ENCODE data around the gene PDHX. TPM values are rescaled to one million over a fixed set of nuclear protein-coding genes. Genes with fewer than 3 reads are reported as not detected.

Gene PDHX
- total RNA-seq, 1 experiment from 2014 or later = 63.0 TPM

- POLR2A ChIA-PET = interaction anchor here (0.6 to 1.4 kb wide), 7 partner anchors 12 to 109 kb away, joined by 3 to 23 read pairs (median 7); no protein-coding TSS in a partner anchor
- CTCF ChIA-PET = interaction anchor here (1.5 kb wide), 1 partner anchor 30 kb away, joined by 4 read pairs; no protein-coding TSS in a partner anchor
- in situ Hi-C loops (cut with HindIII; ENCODE audit: low pct_unique_long_range_greater_than_20kb, low sequenced_read_pairs) (no loop called here), intact Hi-C loops (cut with micrococcal nuclease; ENCODE audit: unreplicated experiment) (loop anchor here (5.0 kb wide), 1 partner anchor 111 kb away; no protein-coding TSS in a partner anchor)
- Histone ChIP-seq H3K9me3 (ENCODE audit: control insufficient read depth, insufficient read depth, low read depth, low read length) (peaks cover 5% of the 10 kb centered on the region; the same call in 1 of the 2 replicates), H3K36me3 (ENCODE audit: control insufficient read depth, insufficient read depth, low read length) (no peaks in the 10 kb centered on the region), H3K27ac (ENCODE audit: low read length) (peak overlapping the region; percentile 92), H3K4me3 (ENCODE audit: low read depth in 2 of 2, low read length in 2 of 2) (no peak overlapping the region), H3K4me1 (ENCODE audit: control insufficient read depth, insufficient read depth, low read length) (peaks cover 36% of the 10 kb centered on the region), H3K27me3 (ENCODE audit: control insufficient read depth, insufficient read depth, low read length) (no peaks in the 10 kb centered on the region)
- BruUV-seq (replicated peaks) = no TSS peak
- no peak for TF ChIP-seq SIN3A (IDR thresholded peaks at IDR 0.05; ENCODE audit: borderline replicate concordance, insufficient read depth, low read depth, low read length)
- no peak for TF ChIP-seq CTCF (IDR thresholded peaks at IDR 0.05)
- TF ChIP-seq REST (IDR thresholded peaks at IDR 0.05; ENCODE audit: insufficient read depth in 1 of 2, low read depth in 2 of 2, low read length in 1 of 2) = no peak
- TF ChIP-seq POLR2AphosphoS5 (IDR thresholded peaks at IDR 0.05; ENCODE audit: low read depth, low read length) = no peak
- TF ChIP-seq TCF7L2 (IDR thresholded peaks at IDR 0.05; ENCODE audit: low read depth, low read length) = no peak
- DNase-seq (ENCODE audit: low read depth, low spot score) (no peak), ATAC-seq (peak; percentile 4; the same call in 1 of the 2 replicates)
These were observed 114.9 kb downstream of the PDHX start for GRCh38 chr11:35031346-35031745.

- in situ Hi-C loops (cut with HindIII; ENCODE audit: low pct_unique_long_range_greater_than_20kb, low sequenced_read_pairs) = no loop called here
- no peaks in the 10 kb centered on the region for H3K27me3 ChIP-seq (ENCODE audit: control insufficient read depth, insufficient read depth, low read length)
- DNase-seq (ENCODE audit: low read depth, low spot score) (peak; percentile 70), ATAC-seq (peak; percentile 64)
- TF ChIP-seq CTCF (IDR thresholded peaks at IDR 0.05) (no peak), POLR2AphosphoS5 (IDR thresholded peaks at IDR 0.05; ENCODE audit: low read depth, low read length) (no peak), REST (IDR thresholded peaks at IDR 0.05; ENCODE audit: insufficient read depth in 1 of 2, low read depth in 2 of 2, low read length in 1 of 2) (no peak), TCF7L2 (IDR thresholded peaks at IDR 0.05; ENCODE audit: low read depth, low read length) (no peak), SIN3A (IDR thresholded peaks at IDR 0.05; ENCODE audit: borderline replicate concordance, insufficient read depth, low read depth, low read length) (no peak)
- intact Hi-C loops (cut with micrococcal nuclease; ENCODE audit: unreplicated experiment) = loop anchor here (5.0 kb wide), 1 partner anchor 110 kb away; no protein-coding TSS in a partner anchor
- H3K27ac ChIP-seq (ENCODE audit: low read length) = peak overlapping the region; percentile 92
- no peak overlapping the region for H3K4me3 ChIP-seq (ENCODE audit: low read depth in 2 of 2, low read length in 2 of 2)
- ChIA-PET POLR2A (interaction anchor here (1.1 to 1.4 kb wide), 3 partner anchors 12 to 108 kb away, joined by 3 to 8 read pairs (median 5); no protein-coding TSS in a partner anchor), CTCF (interaction anchor here (1.5 kb wide), 1 partner anchor 29 kb away, joined by 4 read pairs; no protein-coding TSS in a partner anchor)
- H3K36me3 ChIP-seq (ENCODE audit: control insufficient read depth, insufficient read depth, low read length) = no peaks in the 10 kb centered on the region
- H3K9me3 ChIP-seq (ENCODE audit: control insufficient read depth, insufficient read depth, low read depth, low read length) = peaks cover 6% of the 10 kb centered on the region; the same call in 1 of the 2 replicates
- BruUV-seq (replicated peaks) = no TSS peak
- peaks cover 36% of the 10 kb centered on the region for H3K4me1 ChIP-seq (ENCODE audit: control insufficient read depth, insufficient read depth, low read length)
These were observed 115.4 kb downstream of the PDHX start for GRCh38 chr11:35031867-35032266.

Data from Panc1 (cell line).